ENCODE measurements around the gene SELP. TPM values are rescaled to one million over a fixed set of nuclear protein-coding genes. Genes with fewer than 3 reads are reported as not detected.

SELP gene
- total and polyA plus RNA-seq, 2 of the 8 experiments (the other 6 are each of a cell fraction or from before 2014, with no cell fraction given), result not detected

- H3K4me1 ChIP-seq (replicated peaks in 1 of 4; ENCODE audit: control insufficient read depth in 3 of 4, insufficient read depth in 4 of 4, low read length in 3 of 4), result no peaks in the 10 kb centered on the region
- ChIA-PET POLR2A (ENCODE audit: partially characterized antibody) (no interaction called here), CTCF (ENCODE audit: partially characterized antibody) (interaction anchor here (1.6 kb wide), 1 partner anchor 65 kb away, joined by 3 read pairs; no protein-coding TSS in a partner anchor)
- H2BK20ac ChIP-seq (ENCODE audit: low read length), result no peak overlapping the region
- no peak overlapping the region for H3K56ac ChIP-seq (replicated peaks; ENCODE audit: insufficient read length, low read depth, low read length)
- no peaks in the 10 kb centered on the region for H3K23me2 ChIP-seq (ENCODE audit: low read depth, low read length)
- H3K36me3 ChIP-seq (ENCODE audit: control insufficient read depth in 2 of 4, insufficient read depth in 4 of 4, low read length in 3 of 4), result no peaks in the 10 kb centered on the region
- H3K9me3 ChIP-seq (ENCODE audit: insufficient read depth in 2 of 2, low read depth in 1 of 2, low read length in 1 of 2), result no peaks in the 10 kb centered on the region
- no peaks in the 10 kb centered on the region for H3K79me1 ChIP-seq (ENCODE audit: low read depth, low read length)
- no peak overlapping the region for H4K8ac ChIP-seq (ENCODE audit: extremely low read depth, insufficient read depth, low read length)
- H3K4me2 ChIP-seq (ENCODE audit: insufficient read depth in 1 of 2, low read depth in 2 of 2, low read length in 2 of 2), result no peak overlapping the region
- no peak overlapping the region for H2AFZ ChIP-seq (ENCODE audit: low read length)
- no peak overlapping the region for H3K4me3 ChIP-seq (ENCODE audit: extremely low read depth in 1 of 4, insufficient read depth in 2 of 4, low read depth in 3 of 4, low read length in 4 of 4)
- H3K79me2 ChIP-seq (ENCODE audit: control insufficient read depth in 1 of 2, insufficient read depth in 2 of 2, low read length in 2 of 2), result no peaks in the 10 kb centered on the region
- H3K4ac ChIP-seq (replicated peaks; ENCODE audit: insufficient read length, low read depth, low read length), result no peak overlapping the region
- H4K20me1 ChIP-seq (replicated peaks in 1 of 2; ENCODE audit: control insufficient read depth in 1 of 2, insufficient read depth in 2 of 2, low read length in 2 of 2), result peaks cover 0 to 1% of the 10 kb centered on the region in 2 experiments
- no peak overlapping the region for H3K18ac ChIP-seq (ENCODE audit: extremely low read depth, low read length)
- H3K23ac ChIP-seq (ENCODE audit: insufficient read length), result no peak overlapping the region
- no peak overlapping the region for H4K91ac ChIP-seq (replicated peaks; ENCODE audit: insufficient read length, low read length)
- H2BK12ac ChIP-seq (ENCODE audit: low read depth, low read length), result no peak overlapping the region
- DNase-seq (ENCODE audit: low read depth in 1 of 2, low spot score in 2 of 2), result no peak
- no peak overlapping the region for H3K27ac ChIP-seq (ENCODE audit: low read depth, low read length)
- no peak overlapping the region for H2BK15ac ChIP-seq (ENCODE audit: low read length)
- no peak overlapping the region for H2BK5ac ChIP-seq (ENCODE audit: low read depth, low read length)
- no peak overlapping the region for H2AK5ac ChIP-seq (ENCODE audit: low read depth, low read length)
- no peak for FAIRE-seq
- H3K9ac ChIP-seq (replicated peaks in 1 of 4; ENCODE audit: extremely low read depth in 1 of 4, low read depth in 3 of 4, low read length in 3 of 4), result no peak overlapping the region
- no peak overlapping the region for H4K5ac ChIP-seq (ENCODE audit: insufficient read length, low read depth, low read length)
- H2BK120ac ChIP-seq (replicated peaks; ENCODE audit: low read depth, low read length), result no peak overlapping the region
- no peaks in the 10 kb centered on the region for H3K27me3 ChIP-seq (replicated peaks in 1 of 4; ENCODE audit: control insufficient read depth in 3 of 4, extremely low read depth in 1 of 4, insufficient read depth in 3 of 4, low read length in 3 of 4)
- H3K14ac ChIP-seq (ENCODE audit: insufficient read length), result no peak overlapping the region
- TF ChIP-seq, protein P1, sequence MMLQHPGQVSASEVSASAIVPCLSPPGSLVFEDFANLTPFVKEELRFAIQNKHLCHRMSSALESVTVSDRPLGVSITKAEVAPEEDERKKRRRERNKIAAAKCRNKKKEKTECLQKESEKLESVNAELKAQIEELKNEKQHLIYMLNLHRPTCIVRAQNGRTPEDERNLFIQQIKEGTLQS (IDR thresholded peaks at IDR 0.05; ENCODE audit: insufficient read depth, low read depth, low read length), result no peak
- TF ChIP-seq BACH1 (IDR thresholded peaks at IDR 0.05; ENCODE audit: low read length) (no peak), CTBP2 (IDR thresholded peaks at IDR 0.05; ENCODE audit: borderline replicate concordance, insufficient read depth, insufficient read length, low read length) (no peak), TAF7 (optimal IDR thresholded peaks at IDR 0.05; ENCODE audit: borderline replicate concordance, low read depth, low read length) (no peak), KDM1A (IDR thresholded peaks at IDR 0.05; ENCODE audit: borderline replicate concordance, low read length) (no peak), ASH2L (IDR thresholded peaks at IDR 0.05; ENCODE audit: low read length) (no peak), SP2 (IDR thresholded peaks at IDR 0.05; ENCODE audit: low read length) (no peak), GABPA (IDR thresholded peaks at IDR 0.05; ENCODE audit: borderline replicate concordance, insufficient read depth, low read length) (no peak), BCL11A (IDR thresholded peaks at IDR 0.05; ENCODE audit: low read depth in 2 of 2, low read length in 2 of 2) (no peak), KDM4A (IDR thresholded peaks at IDR 0.05; ENCODE audit: low read depth, low read length, severe bottlenecking) (no peak), SUZ12 (IDR thresholded peaks at IDR 0.05; ENCODE audit: low read length) (no peak)
- TF ChIP-seq, protein P2, sequence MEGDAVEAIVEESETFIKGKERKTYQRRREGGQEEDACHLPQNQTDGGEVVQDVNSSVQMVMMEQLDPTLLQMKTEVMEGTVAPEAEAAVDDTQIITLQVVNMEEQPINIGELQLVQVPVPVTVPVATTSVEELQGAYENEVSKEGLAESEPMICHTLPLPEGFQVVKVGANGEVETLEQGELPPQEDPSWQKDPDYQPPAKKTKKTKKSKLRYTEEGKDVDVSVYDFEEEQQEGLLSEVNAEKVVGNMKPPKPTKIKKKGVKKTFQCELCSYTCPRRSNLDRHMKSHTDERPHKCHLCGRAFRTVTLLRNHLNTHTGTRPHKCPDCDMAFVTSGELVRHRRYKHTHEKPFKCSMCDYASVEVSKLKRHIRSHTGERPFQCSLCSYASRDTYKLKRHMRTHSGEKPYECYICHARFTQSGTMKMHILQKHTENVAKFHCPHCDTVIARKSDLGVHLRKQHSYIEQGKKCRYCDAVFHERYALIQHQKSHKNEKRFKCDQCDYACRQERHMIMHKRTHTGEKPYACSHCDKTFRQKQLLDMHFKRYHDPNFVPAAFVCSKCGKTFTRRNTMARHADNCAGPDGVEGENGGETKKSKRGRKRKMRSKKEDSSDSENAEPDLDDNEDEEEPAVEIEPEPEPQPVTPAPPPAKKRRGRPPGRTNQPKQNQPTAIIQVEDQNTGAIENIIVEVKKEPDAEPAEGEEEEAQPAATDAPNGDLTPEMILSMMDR (IDR thresholded peaks at IDR 0.05; ENCODE audit: control extremely low read depth in 1 of 3, insufficient read depth in 1 of 3, low read depth in 1 of 3, low read length in 3 of 3), result no peak
These were observed 17.6 kb upstream of the SELP start for GRCh38 chr1:169647512-169647911.
